HG03095 (cell line): ENCODE data around the gene COX17.

ENCODE experiments used
- ATAC-seq: cut with Tn5 transposase; IDR thresholded peaks from one replicate; pipeline ENCODE4 v1.9.1; 2021; ENCODE audit warnings: moderate library complexity; ENCODE audit not compliant: unreplicated experiment

Gene COX17

GRCh38 chr3:119647171-119647570, 30.0 kb downstream of the COX17 start:
- ATAC-seq, result no peak

GRCh38 chr3:119645813-119646212, 31.4 kb downstream of the COX17 start:
- ATAC-seq, result no peak

GRCh38 chr3:119644481-119644880, 32.7 kb downstream of the COX17 start:
- no peak for ATAC-seq

DNA sequence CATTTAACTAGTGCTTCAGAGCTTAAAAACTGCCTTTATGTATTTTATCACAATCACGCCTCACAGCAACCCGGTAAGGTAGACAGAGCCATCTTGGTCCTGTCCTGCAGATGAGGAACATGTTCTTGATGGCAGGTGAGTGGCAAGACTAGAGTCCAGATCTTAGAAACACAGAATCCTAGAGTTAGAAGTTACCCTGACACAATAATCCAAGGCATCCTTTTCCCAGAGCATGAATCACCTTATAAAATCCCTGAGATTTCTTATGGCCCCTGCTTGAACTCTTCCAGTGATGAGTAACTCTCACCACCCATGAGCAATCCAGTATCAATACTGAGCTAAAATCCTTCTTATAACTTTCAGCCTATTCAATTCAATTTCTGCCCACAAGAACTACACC, 33.7 kb downstream of the COX17 start:
- no peak for ATAC-seq

GRCh38 chr3:119642746-119643473, 34.3 kb downstream of the COX17 start:
- no peak for ATAC-seq

DNA sequence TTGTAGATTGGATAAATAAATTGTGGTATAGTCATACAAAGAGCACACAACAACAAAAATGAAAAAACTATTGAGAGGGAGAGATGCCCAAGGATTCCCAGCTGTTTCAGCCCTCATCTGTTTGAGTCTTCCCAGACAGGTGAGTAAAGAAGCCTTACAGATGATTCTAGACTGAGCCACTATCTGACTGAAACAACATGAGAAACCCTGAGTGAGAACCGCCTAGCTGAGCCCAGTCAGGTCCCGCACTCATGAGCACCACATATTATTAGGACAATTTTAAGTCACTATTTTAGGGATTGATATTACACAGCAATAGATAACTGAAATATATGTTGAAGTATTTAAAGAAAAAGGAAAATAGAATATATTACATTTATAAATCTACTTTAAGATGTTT, 35.8 kb downstream of the COX17 start:
- ATAC-seq, result no peak

DNA sequence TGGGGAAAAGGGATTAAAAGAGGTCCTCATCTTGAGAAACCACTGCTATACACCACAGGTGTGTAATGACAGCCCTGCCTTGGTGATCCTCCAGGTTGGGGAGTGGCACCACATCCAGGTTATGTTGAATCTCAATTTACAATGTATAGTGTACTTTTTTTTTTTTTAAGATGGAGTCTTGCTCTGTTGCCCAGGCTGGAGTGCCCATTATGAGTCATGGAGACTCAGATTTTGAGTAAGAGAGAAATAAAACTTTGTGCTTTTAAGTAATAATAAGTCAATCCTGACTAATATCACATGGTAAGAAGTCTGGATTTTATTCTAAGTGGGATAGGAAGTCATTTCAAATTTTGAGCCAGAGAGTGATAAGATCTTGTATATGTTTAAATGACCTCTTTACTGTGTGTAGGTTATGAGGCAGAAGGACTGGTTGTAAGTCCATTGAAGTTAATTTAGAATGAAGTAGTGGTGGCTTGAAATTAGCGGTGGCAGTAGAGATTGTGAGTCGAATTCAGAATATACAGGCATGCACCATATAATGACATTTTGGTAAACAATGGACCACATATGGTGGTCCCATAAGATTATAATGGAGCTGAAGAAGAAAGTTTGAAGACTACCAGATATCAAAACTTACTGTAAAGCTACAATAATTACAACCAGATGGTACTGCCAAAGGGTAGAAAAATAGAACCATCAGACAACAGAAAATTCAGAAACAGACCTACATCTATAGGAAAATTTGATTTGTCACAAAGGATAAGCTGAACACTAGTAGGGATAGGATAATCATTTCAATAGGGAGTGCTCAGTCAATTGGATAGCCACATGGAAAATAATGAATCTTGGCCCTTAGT, 37.5 kb downstream of the COX17 start:
- no peak for ATAC-seq

DNA sequence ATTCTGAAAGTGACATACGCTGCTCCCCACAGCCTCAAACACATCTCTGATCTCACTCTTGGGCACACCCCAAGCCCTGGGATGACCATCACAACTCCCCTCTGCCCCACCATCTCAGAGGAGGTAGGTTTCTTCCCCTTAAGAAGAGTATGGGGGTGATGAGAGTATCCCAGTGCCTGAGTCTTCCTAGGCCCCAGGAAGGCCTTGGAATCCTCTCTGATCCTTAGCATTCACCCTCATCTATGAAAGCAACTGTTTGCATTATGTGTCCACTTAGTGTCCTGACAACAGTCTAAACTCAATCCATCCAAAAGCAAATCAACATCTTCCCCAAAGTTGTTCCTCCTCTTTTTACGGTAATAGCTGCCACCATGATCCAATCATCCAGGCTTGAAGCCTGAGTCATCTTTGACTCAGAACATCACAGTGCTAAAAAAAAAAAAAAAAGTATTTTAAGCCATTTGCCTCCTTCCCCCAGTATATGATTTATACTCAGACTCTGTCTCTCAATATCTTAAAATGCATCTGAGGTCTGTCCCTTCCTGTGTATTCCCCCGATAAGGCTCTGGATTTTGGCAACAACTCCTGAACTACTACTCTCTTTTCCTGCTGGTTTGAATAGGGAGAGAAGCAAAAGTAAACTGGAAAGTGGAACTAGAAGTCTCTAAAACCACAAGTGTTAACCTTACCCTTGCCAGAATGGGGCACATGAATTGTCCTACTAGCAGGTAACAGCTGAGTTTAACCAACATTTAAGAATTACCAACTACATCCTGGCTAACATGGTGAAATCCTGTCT, 39.3 kb downstream of the COX17 start:
- peak; percentile 18 for ATAC-seq

- ATAC-seq, result no peak
These were observed 40.2 kb downstream of the COX17 start for GRCh38 chr3:119636891-119637611.

- no peak for ATAC-seq
These were observed 41.0 kb downstream of the COX17 start for GRCh38 chr3:119636249-119636648.

- no peak for ATAC-seq
These were observed 41.5 kb downstream of the COX17 start for GRCh38 chr3:119635719-119636118.

- no peak for ATAC-seq
These were observed 44.4 kb downstream of the COX17 start for GRCh38 chr3:119632829-119633228.

GRCh38 chr3:119632216-119632615, 45.0 kb downstream of the COX17 start:
- ATAC-seq, result no peak

GRCh38 chr3:119631516-119631915, 45.7 kb downstream of the COX17 start:
- no peak for ATAC-seq

DNA sequence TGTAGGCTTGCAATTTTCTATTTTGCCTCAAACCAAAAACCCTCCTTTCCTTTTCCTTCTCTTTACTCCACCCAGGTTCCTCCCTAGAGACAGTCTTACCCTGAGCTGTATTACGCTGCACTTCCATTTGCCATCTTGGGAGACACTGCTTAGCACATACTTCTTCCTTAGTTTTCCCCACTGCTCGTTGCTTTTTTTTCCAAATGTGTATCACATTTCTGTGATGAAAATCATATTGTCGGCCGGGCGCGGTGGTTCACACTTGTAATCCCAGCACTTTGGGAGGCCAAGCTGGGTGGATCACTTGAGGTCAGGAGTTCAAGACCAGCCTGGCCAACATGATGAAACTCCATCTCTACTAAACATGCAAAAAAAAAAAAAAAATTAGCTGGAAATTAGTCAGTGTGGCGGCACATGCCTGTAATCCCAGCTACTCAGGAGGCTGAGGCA, 46.3 kb downstream of the COX17 start:
- ATAC-seq, result no peak

DNA sequence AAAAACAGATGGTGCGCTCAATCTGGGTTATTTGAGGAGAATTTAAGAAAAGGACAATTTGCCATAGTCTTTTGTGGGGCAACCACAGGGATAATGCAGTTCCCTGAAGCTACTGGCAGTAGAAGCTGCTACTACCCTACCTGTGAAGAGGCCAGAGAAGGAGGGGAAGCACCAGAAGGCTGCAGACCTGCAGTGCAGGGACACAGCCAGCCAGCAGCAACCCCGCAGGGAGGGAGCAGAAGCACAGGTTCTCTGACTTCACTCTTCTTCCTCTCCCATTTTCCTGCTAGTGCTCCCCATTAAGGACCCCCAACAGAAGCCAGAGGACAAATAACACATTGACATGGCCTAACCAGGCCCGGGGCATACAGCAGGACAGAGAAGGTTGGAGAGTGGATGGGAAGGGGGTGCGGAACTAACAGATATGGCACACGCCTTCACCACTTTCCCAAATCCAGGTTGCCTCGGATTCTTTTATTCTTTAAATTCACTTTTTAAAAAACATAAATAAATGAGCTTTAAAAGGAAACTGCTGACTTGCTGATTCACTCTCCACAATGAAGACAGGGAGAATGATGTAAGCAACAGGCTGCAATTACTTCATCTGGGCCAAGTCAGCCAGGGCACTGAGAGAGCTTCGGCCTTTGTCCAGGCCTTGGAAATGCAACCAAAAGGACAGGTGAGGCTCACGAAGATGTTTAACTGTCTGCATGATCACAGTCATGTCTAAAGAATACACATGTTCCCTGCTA, 46.9 kb downstream of the COX17 start:
- ATAC-seq, result no peak

DNA sequence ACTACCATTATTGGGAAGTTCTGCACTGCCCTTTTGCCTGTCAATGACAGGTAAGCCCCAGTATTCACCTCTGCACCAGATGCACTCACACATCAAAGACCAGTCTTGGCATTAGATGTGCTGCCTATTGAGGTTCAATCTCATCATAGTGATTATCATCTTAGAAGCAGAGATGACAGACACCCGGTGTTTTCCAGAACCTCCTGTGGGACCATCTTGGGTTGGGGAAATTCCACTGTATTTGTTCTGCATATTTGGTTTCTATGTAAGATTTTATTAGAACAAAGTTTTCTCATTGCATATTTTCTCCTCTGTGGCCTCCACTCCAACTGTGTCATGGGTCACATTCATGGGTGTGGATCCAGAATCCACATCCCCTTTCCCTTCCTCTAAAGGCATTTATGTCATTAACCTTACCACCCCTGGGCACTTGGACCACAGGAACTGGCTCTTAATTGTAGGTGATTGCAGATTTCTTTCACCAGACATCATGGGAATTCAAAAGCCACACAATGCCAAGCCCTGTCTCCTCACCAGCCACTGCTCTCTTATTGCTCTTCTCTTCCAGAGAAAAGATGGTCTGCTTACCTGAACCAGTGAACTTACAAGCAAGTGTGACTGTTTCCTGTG, 48.3 kb downstream of the COX17 start:
- peak; percentile 21 for ATAC-seq

DNA sequence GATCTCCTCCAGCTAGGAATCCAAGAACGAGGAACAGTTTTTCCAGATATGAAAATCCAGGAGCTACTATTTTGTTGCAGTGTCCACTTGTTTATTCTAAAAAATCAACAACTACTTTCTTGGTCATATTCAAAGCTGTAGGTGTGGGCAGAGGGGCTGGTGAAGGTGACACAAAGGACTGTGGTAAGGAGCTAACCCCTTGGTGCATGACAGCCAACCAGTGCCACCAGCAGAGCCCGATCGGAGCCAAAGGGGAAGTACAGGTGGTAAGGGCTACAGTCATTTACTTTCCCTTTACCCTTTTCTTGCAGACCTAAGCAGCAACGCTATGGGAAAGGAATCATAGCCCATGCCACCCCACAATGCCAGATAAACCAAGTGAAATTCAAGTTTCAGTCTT, 48.8 kb downstream of the COX17 start:
- peak; percentile 39 for ATAC-seq

DNA sequence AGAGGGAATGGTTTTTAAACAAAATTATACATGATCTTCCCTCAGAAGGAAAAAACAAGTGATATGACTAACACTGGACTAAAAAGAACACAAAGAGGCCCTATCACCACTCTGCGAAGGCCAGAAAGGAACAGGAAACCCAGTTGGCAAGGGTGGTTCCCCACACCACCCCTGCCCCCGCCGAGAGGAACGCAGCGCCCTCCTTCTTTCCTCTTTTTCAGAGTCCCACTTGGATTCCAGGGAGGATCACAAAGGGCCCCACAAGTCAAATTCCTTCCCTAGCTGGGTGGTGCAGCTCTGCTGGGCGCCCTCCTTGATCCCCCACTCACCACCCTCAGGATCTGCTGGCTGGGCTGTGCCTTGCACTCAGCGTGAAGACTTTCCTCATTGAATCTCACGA, 49.7 kb downstream of the COX17 start:
- ATAC-seq, result no peak

DNA sequence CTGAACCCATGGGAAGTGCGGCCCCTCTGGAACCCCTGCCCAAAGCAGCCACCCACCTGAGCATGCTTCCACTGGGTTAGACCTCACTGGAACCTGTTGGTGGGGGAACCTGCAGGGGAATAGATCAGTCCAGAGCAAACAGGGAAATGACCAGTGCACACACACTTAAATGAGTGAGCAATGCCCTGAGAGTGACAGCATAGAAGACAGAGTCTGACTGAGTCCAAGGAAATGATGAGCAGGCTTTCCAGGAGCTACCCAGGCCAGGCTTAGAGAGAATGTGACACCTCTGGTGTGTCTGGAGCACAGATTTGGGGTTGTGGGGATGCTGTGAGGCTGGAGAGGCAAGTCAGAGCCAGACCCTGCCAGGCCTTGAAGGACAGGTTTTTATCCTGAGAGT, 51.0 kb downstream of the COX17 start:
- no peak for ATAC-seq
